Right cardiac atrium (tissue), 5 donors: ENCODE measurements around the gene KHDRBS2. TPM values are rescaled to one million over a fixed set of nuclear protein-coding genes. Genes with fewer than 3 reads are reported as not detected.

ENCODE experiments used
- ATAC-seq, 2 donors: fragments of 200-7000 bp; cut with Tn5 transposase; one replicate each; pipeline versions ENCODE4 v1.8.0 to v1.9.1; 2020; ENCODE audit warnings: moderate library complexity in 2 of 2, mild to moderate bottlenecking in 1 of 2
- DNase-seq, 3 donors: peaks; one replicate each; pipeline ENCODE4 v3.0.0-alpha.2; 2020
- H3K27ac ChIP-seq: one replicate; pipeline ENCODE4 v1.5.1; 2013; ENCODE audit warnings: mild to moderate bottlenecking, low read length, control low read depth, moderate library complexity
- H3K27me3 ChIP-seq: one replicate; pipeline ENCODE4 v1.6.1; 2013; ENCODE audit not compliant: control insufficient read depth, insufficient read depth
- H3K4me1 ChIP-seq: one replicate; pipeline ENCODE4 v1.6.1; 2013; ENCODE audit warnings: low read length; ENCODE audit not compliant: control insufficient read depth, insufficient read depth
- H3K4me3 ChIP-seq: one replicate; pipeline ENCODE4 v1.5.1; 2013; ENCODE audit warnings: low read length, control low read depth
- H3K9me3 ChIP-seq: one replicate; pipeline ENCODE4 v1.6.1; 2013; ENCODE audit warnings: low read length; ENCODE audit not compliant: control insufficient read depth
- whole genome bisulfite sequencing: extraction: QIAGEN DNeasy Blood & Tissue Kit; methylation state at CpG from one replicate; pipeline ENCODE4 v1.1.7; 2013; 5-methylcytosine and 5-hydroxymethylcytosine counted together
- intact Hi-C, 4 donors: fragments of 100-400 bp; cut with DNase I; formaldehyde crosslinking; loops; one replicate each; pipeline versions ENCODE4 v1.11.0 to v1.14.0; 2022 to 2023
- polyA plus RNA-seq: library from polyadenylated mRNA; stranded (reverse); fragments of 200-250 nt; gene quantifications from one replicate; pipeline ENCODE4 v1.2.3, GENCODE V29; 2013
- total RNA-seq, 4 donors: library from RNA; stranded (reverse); fragmentation: NEBNext Ultra II Directional; extraction: Animal tissue kit (Norgen Biotek cat#: 25700); gene quantifications; one replicate each; pipeline ENCODE4 v1.2.1, GENCODE V29; 2021
- donor health status: healthy with polysubstance abuse.
- donor health status: DM: no; HTN: yes; CAD: no.
- donor health status: DM: no; HTN: no; CAD: no.
- donor health status: DM: no; HTN: yes; CAD: no; lungs with severe emphysema.
- donor health status: DM: yes; HTN: yes; CAD: no.

Gene KHDRBS2
- total and polyA plus RNA-seq, 5 donors, result 0.09 to 0.14 (median 0.12) TPM; not detected in 2

GRCh38 chr6:62283365-62283764 is 2.7 kb downstream of the KHDRBS2 start:
- H3K9me3 ChIP-seq, result no peaks in the 10 kb centered on the region
- no peaks in the 10 kb centered on the region for H3K4me1 ChIP-seq
- 61% methylated on average over 2 of the region's 2 CpGs for WGBS
- H3K27me3 ChIP-seq, result no peaks in the 10 kb centered on the region
- H3K4me3 ChIP-seq, result no peak overlapping the region
- no peak for ATAC-seq
- H3K27ac ChIP-seq, result no peak overlapping the region
- intact Hi-C loops, result no loop called here
- DNase-seq, result no peak

GRCh38 chr6:62280099-62280498 is 5.9 kb downstream of the KHDRBS2 start:
- intact Hi-C loops, result no loop called here
- H3K27ac ChIP-seq, result no peak overlapping the region
- no peaks in the 10 kb centered on the region for H3K27me3 ChIP-seq
- H3K4me3 ChIP-seq, result no peak overlapping the region
- 78% methylated on average over 3 of the region's 3 CpGs for WGBS
- DNase-seq (no peak), ATAC-seq (no peak)
- H3K4me1 ChIP-seq, result no peaks in the 10 kb centered on the region
- H3K9me3 ChIP-seq, result no peaks in the 10 kb centered on the region

- Histone ChIP-seq H3K27ac (no peak overlapping the region), H3K9me3 (no peaks in the 10 kb centered on the region), H3K27me3 (no peaks in the 10 kb centered on the region), H3K4me1 (no peaks in the 10 kb centered on the region), H3K4me3 (no peak overlapping the region)
- WGBS, result 77% methylated on average over 1 of the region's 1 CpG
- DNase-seq (no peak), ATAC-seq (no peak)
- intact Hi-C loops, result no loop called here
Measured at GRCh38 chr6:62272114-62272513, 13.9 kb downstream of the KHDRBS2 start.

GRCh38 chr6:62265906-62266525 is 20.0 kb downstream of the KHDRBS2 start:
- H3K4me3 ChIP-seq, result no peak overlapping the region
- H3K4me1 ChIP-seq, result no peaks in the 10 kb centered on the region
- no peaks in the 10 kb centered on the region for H3K9me3 ChIP-seq
- no peak for ATAC-seq
- intact Hi-C loops, result no loop called here
- H3K27ac ChIP-seq, result no peak overlapping the region
- 56% methylated on average over 3 of the region's 3 CpGs for WGBS
- DNase-seq, result no peak
- H3K27me3 ChIP-seq, result no peaks in the 10 kb centered on the region

- Histone ChIP-seq H3K9me3 (no peaks in the 10 kb centered on the region), H3K4me1 (no peaks in the 10 kb centered on the region), H3K4me3 (no peak overlapping the region), H3K27ac (no peak overlapping the region), H3K27me3 (no peaks in the 10 kb centered on the region)
- intact Hi-C loops, result no loop called here
- DNase-seq (no peak), ATAC-seq (no peak)
- WGBS, result 82% methylated on average over 3 of the region's 3 CpGs
Measured at GRCh38 chr6:62262283-62262682, 23.7 kb downstream of the KHDRBS2 start.

GRCh38 chr6:62246087-62246486 is 39.9 kb downstream of the KHDRBS2 start:
- no peak overlapping the region for H3K27ac ChIP-seq
- no peaks in the 10 kb centered on the region for H3K27me3 ChIP-seq
- DNase-seq (no peak), ATAC-seq (no peak)
- H3K4me3 ChIP-seq, result no peak overlapping the region
- intact Hi-C loops, result no loop called here
- no peaks in the 10 kb centered on the region for H3K9me3 ChIP-seq
- H3K4me1 ChIP-seq, result no peaks in the 10 kb centered on the region

- intact Hi-C loops, result no loop called here
- 84% methylated on average over 5 of the region's 5 CpGs for WGBS
- H3K4me1 ChIP-seq, result no peaks in the 10 kb centered on the region
Measured at GRCh38 chr6:62236784-62237183, 49.2 kb downstream of the KHDRBS2 start.

GRCh38 chr6:62229231-62229630 is 56.8 kb downstream of the KHDRBS2 start:
- intact Hi-C loops, result no loop called here
- Histone ChIP-seq H3K27me3 (no peaks in the 10 kb centered on the region), H3K9me3 (no peaks in the 10 kb centered on the region), H3K27ac (no peak overlapping the region), H3K4me3 (no peak overlapping the region), H3K4me1 (no peaks in the 10 kb centered on the region)
- WGBS, result 79% methylated on average over 6 of the region's 6 CpGs
- ATAC-seq (no peak), DNase-seq (no peak)

More at GRCh38 chr6:62236784-62237183, 49.2 kb downstream of the KHDRBS2 start:
- DNase-seq, result no peak
- H3K27me3 ChIP-seq, result no peaks in the 10 kb centered on the region
- no peak for ATAC-seq
- H3K27ac ChIP-seq, result no peak overlapping the region
- H3K4me3 ChIP-seq, result no peak overlapping the region
- H3K9me3 ChIP-seq, result no peaks in the 10 kb centered on the region

- intact Hi-C loops, result no loop called here
- ATAC-seq (no peak), DNase-seq (no peak)
- WGBS, result 62% methylated on average over 4 of the region's 4 CpGs
- H3K27me3 ChIP-seq, result no peaks in the 10 kb centered on the region
- no peaks in the 10 kb centered on the region for H3K4me1 ChIP-seq
- no peak overlapping the region for H3K4me3 ChIP-seq
- no peak overlapping the region for H3K27ac ChIP-seq
- H3K9me3 ChIP-seq, result no peaks in the 10 kb centered on the region
Measured at GRCh38 chr6:62217866-62218265, 68.2 kb downstream of the KHDRBS2 start.

- Histone ChIP-seq H3K4me3 (no peak overlapping the region), H3K4me1 (no peaks in the 10 kb centered on the region), H3K27me3 (no peaks in the 10 kb centered on the region), H3K27ac (no peak overlapping the region), H3K9me3 (no peaks in the 10 kb centered on the region)
- no peak for DNase-seq
- intact Hi-C loops, result no loop called here
- no peak for ATAC-seq
- WGBS, result 35% methylated on average over 1 of the region's 1 CpG
Measured at GRCh38 chr6:62202078-62202477, 83.9 kb downstream of the KHDRBS2 start.

GRCh38 chr6:62192593-62192992 is 93.4 kb downstream of the KHDRBS2 start:
- no peak overlapping the region for H3K4me3 ChIP-seq
- no peaks in the 10 kb centered on the region for H3K9me3 ChIP-seq
- no peak overlapping the region for H3K27ac ChIP-seq
- 80% methylated on average over 1 of the region's 1 CpG for WGBS
- ATAC-seq (no peak), DNase-seq (no peak)
- no peaks in the 10 kb centered on the region for H3K27me3 ChIP-seq
- no peaks in the 10 kb centered on the region for H3K4me1 ChIP-seq
- intact Hi-C loops, result no loop called here

GRCh38 chr6:62175195-62175594 is 110.8 kb downstream of the KHDRBS2 start:
- Histone ChIP-seq H3K4me3 (no peak overlapping the region), H3K9me3 (no peaks in the 10 kb centered on the region), H3K27me3 (no peaks in the 10 kb centered on the region), H3K27ac (no peak overlapping the region), H3K4me1 (no peaks in the 10 kb centered on the region)
- no peak for ATAC-seq
- intact Hi-C loops, result no loop called here
- WGBS, result 85% methylated on average over 1 of the region's 1 CpG
- no peak for DNase-seq
